ENCODE measurements around the gene MBD3L4. TPM values are rescaled to one million over a fixed set of nuclear protein-coding genes. Genes with fewer than 3 reads are reported as not detected.
"Not testable (repeated sequence)": the region's sequence is repeated elsewhere in the genome, so short reads cannot be mapped to it uniquely, and the experiment has no call there.

The MBD3L4 gene
- total RNA-seq, 1 donor: not detected

DNA sequence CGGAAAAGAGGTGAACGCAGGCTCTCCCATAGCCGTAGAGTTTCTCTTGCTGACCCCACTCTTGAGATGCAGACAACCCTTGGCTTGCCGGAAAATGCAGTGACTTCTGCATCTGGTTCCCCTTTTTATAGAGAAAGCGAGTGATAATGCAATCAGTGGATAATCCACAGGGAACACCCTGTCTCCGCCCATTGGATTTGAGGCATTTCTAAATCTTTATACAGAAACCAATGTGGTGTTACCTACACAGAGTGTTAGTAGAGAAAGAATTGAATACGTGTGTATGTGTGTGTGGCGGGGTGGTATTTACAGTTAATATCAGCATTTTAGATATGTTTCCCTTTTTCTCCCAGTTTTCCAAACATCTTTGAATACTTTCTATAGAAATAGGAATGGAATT is 18.6 kb upstream of the MBD3L4 start, which contains the start of gene MBD3L3:
Gene MBD3L3, minus strand, starts transcription at position 101 of the 400 bp plus-strand sequence. Its CDS starts 71 bp downstream, at position 30.
- not testable (repeated sequence) for H3K27me3 ChIP-seq (ENCODE audit: insufficient read depth, low read length); H3K4me3 ChIP-seq (ENCODE audit: low read length); H3K9me3 ChIP-seq (ENCODE audit: low read depth, low read length); H3K4me1 ChIP-seq (ENCODE audit: insufficient read depth, low read length)

DNA sequence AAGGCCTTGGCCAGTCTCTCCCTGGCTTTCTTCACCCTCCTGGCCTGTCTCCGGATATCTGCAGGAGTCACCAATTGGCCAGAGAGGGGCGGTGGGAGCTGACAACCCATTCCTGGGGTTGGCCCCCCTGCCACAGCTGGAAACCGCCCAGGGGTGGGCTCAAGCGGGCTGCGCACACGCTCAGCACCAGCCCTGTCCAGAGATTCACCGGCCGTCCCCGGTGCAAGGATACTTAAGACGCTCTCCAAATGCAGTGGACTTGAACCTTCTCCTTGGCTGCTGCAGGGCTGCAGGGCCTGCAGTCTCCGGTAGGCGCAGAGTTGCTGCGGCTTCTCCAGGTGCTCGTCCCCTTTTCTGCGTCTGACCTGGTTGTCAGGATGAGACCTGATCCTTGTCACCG is 16.4 kb upstream of the MBD3L4 start:
- H3K4me3 ChIP-seq (ENCODE audit: low read length); H3K9me3 ChIP-seq (ENCODE audit: low read depth, low read length); H3K4me1 ChIP-seq (ENCODE audit: insufficient read depth, low read length); H3K27me3 ChIP-seq (ENCODE audit: insufficient read depth, low read length): not testable (repeated sequence)

DNA sequence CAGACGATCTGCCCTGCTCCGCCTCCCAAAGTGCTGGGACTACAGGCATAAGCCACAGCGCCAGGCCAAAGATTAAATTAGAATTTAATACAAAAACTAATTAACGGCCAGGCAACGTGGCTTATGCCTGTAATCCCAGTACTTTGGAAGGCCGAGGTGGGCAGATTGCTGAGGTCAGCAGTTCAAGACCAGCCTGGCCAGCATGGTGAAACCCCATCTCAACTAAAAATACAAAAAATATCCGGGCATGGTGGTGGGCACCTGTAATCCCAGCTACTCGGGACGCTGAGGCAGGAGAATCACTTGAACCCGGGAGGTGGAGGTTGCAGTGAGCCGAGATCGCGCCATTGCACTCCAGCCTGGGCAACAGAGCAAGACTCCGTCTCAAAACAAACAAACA is 15.7 kb upstream of the MBD3L4 start:
- H3K4me3 ChIP-seq (ENCODE audit: low read length); H3K4me1 ChIP-seq (ENCODE audit: insufficient read depth, low read length); H3K27me3 ChIP-seq (ENCODE audit: insufficient read depth, low read length); H3K9me3 ChIP-seq (ENCODE audit: low read depth, low read length): not testable (repeated sequence)

DNA sequence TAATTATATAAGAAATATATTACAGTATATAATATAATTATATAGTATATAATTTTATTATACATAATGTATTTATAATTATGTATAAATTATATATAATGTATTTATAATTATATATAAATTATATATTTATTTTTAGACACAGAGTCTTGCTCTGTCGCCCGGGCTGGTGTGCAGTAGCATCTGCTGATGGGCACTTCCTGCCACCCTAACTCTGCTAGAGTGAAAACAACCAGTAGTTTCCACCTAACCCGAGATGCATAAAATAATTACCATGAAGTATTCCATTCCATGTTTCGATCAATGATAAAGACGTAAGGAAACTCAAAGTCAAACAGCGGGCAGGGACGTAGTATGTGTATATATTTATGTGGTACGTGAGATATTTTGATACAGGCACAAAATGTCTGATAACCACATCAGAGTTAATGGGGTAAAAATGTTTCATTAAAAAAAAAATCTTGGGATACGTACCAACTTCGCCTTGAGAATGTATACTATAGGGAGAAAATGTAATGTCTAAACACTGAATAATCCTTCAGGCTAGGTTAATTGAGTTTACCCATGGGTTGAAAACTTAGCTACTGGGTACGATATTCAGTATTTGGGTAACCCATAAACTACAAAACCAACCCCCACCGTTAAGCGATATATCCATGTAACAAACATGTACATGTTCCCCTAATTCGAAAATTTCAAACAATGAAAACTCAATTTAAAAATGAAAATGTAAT is 14.8 kb upstream of the MBD3L4 start:
- H3K9me3 ChIP-seq (ENCODE audit: low read depth, low read length); H3K4me3 ChIP-seq (ENCODE audit: low read length); H3K4me1 ChIP-seq (ENCODE audit: insufficient read depth, low read length); H3K27me3 ChIP-seq (ENCODE audit: insufficient read depth, low read length): not testable (repeated sequence)

DNA sequence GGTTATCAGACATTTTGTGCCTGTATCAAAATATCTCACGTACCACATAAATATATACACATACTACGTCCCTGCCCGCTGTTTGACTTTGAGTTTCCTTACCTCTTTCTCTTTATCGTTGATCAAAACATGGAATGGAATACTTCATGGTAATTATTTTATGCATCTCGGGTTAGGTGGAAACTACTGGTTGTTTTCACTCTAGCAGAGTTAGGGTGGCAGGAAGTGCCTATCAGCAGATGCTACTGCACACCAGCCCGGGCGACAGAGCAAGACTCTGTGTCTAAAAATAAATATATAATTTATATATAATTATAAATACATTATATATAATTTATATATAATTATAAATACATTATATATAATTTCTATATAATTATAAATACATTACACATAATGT is 12.9 kb upstream of the MBD3L4 start:
- H3K27me3 ChIP-seq (ENCODE audit: insufficient read depth, low read length); H3K4me1 ChIP-seq (ENCODE audit: insufficient read depth, low read length); H3K4me3 ChIP-seq (ENCODE audit: low read length); H3K9me3 ChIP-seq (ENCODE audit: low read depth, low read length): not testable (repeated sequence)

DNA sequence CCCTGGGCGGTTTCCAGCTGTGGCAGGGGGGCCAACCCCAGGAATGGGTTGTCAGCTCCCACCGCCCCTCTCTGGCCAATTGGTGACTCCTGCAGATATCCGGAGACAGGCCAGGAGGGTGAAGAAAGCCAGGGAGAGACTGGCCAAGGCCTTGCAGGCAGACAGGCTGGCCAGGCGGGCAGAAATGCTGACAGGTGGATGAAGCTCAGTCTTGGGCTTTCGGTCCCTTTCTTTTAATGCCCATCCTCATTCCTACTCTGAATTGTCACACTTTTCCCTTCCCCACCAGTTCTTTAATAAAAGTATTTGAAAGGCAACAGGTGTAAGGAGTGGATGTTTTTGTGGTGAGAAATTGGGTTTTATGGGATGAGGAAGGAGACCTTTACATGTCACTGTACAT is 11.4 kb upstream of the MBD3L4 start:
- not testable (repeated sequence) for H3K9me3 ChIP-seq (ENCODE audit: low read depth, low read length); H3K4me1 ChIP-seq (ENCODE audit: insufficient read depth, low read length); H3K27me3 ChIP-seq (ENCODE audit: insufficient read depth, low read length); H3K4me3 ChIP-seq (ENCODE audit: low read length)

DNA sequence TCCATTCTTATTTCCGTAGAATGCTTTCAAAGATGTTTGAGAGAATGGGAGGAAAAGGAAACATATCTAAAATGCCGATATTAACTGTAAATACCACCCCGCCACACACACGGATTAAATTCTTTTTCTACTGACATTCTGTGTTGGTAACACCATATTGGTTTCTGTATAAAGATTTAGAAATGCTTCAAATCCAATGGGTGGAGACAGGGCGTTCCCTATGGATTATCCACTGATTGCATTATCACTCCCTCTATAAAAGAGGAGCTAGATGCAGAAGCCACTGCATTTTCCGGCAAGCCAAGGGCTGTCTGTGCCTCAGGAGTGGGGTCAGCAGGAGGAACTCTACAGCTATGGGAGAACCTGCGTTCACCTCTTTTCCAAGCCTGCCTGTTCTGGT is 9.0 kb upstream of the MBD3L4 start, which contains the start of gene MBD3L2:
Gene MBD3L2, plus strand, starts transcription at position 301 of the 400 bp plus-strand sequence. Its CDS starts 53 bp downstream, at position 354.
- not testable (repeated sequence) for H3K4me3 ChIP-seq (ENCODE audit: low read length); H3K27me3 ChIP-seq (ENCODE audit: insufficient read depth, low read length); H3K4me1 ChIP-seq (ENCODE audit: insufficient read depth, low read length); H3K9me3 ChIP-seq (ENCODE audit: low read depth, low read length)

DNA sequence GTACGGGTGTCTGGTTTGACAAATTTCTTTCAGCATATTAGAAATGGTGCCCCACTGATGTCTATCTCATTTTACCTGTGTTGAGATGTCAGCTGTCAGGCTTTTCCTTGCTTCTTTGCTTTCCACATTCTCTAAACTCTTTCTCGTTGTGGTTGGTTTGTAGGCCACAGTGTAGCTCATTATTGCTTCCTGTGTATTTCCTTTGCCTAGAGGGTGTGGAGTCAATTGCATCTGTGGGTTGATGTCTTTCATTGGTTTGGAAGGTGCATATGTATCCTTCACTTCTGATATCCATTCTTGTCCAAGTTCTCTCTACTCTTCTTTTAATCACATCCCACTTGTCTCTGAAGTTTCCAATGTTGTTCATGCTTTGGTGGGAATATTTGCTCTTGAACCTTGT is 1.6 kb upstream of the MBD3L4 start:
- not testable (repeated sequence) for H3K9me3 ChIP-seq (ENCODE audit: low read depth, low read length); H3K27me3 ChIP-seq (ENCODE audit: insufficient read depth, low read length); H3K4me3 ChIP-seq (ENCODE audit: low read length); H3K4me1 ChIP-seq (ENCODE audit: insufficient read depth, low read length)

DNA sequence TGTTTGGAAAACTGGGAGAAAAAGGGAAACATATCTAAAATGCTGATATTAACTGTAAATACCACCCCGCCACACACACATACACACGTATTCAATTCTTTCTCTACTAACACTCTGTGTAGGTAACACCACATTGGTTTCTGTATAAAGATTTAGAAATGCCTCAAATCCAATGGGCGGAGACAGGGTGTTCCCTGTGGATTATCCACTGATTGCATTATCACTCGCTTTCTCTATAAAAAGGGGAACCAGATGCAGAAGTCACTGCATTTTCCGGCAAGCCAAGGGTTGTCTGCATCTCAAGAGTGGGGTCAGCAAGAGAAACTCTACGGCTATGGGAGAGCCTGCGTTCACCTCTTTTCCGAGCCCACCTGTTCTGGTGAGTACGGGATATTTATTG is 9.7 kb downstream of the MBD3L4 start, which contains the start of gene MBD3L5:
Gene MBD3L5, plus strand, starts transcription at position 301 of the 400 bp plus-strand sequence. Its CDS starts 34 bp downstream, at position 335.
- H3K4me3 ChIP-seq (ENCODE audit: low read length); H3K9me3 ChIP-seq (ENCODE audit: low read depth, low read length); H3K27me3 ChIP-seq (ENCODE audit: insufficient read depth, low read length): not testable (repeated sequence)

DNA sequence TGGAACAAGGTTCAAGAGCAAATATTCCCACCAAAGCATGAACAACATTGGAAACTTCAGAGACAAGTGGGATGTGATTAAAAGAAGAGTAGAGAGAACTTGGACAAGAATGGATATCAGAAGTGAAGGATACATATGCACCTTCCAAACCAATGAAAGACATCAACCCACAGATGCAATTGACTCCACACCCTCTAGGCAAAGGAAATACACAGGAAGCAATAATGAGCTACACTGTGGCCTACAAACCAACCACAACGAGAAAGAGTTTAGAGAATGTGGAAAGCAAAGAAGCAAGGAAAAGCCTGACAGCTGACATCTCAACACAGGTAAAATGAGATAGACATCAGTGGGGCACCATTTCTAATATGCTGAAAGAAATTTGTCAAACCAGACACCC is 11.2 kb downstream of the MBD3L4 start:
- not testable (repeated sequence) for H3K9me3 ChIP-seq (ENCODE audit: low read depth, low read length); H3K27me3 ChIP-seq (ENCODE audit: insufficient read depth, low read length); H3K4me1 ChIP-seq (ENCODE audit: insufficient read depth, low read length); H3K4me3 ChIP-seq (ENCODE audit: low read length)

More for the DNA sequence above, 9.7 kb downstream of the MBD3L4 start, which contains the start of gene MBD3L5:
- not testable (repeated sequence) for H3K4me1 ChIP-seq (ENCODE audit: insufficient read depth, low read length)

DNA sequence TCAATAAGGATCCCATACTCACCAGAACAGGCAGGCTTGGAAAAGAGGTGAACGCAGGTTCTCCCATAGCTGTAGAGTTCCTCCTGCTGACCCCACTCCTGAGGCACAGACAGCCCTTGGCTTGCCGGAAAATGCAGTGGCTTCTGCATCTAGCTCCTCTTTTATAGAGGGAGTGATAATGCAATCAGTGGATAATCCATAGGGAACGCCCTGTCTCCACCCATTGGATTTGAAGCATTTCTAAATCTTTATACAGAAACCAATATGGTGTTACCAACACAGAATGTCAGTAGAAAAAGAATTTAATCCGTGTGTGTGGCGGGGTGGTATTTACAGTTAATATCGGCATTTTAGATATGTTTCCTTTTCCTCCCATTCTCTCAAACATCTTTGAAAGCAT is 18.6 kb downstream of the MBD3L4 start, which contains the start of gene MBD3L2B:
Gene MBD3L2B, minus strand, starts transcription at position 101 of the 400 bp plus-strand sequence. Its CDS starts 34 bp downstream, at position 67.
- not testable (repeated sequence) for H3K27me3 ChIP-seq (ENCODE audit: insufficient read depth, low read length); H3K4me1 ChIP-seq (ENCODE audit: insufficient read depth, low read length); H3K9me3 ChIP-seq (ENCODE audit: low read depth, low read length); H3K4me3 ChIP-seq (ENCODE audit: low read length)

DNA sequence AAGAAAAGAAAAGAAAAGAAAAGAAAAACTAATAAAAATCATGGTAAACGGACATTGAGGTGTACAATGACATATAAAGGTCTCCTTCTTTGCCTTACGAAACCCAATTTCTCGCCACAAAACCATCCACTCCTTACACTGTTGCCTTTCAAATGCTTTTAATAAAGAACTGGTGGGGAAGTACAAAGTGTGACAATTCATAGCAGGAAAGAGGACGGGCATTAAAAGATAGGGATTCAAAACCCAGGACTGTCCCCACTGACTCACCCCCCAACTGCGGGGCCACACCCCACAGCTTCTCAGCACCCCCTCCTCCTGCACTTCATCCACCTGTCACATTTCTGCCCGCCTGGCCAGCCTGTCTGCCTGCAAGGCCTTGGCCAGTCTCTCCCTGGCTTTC is 21.2 kb downstream of the MBD3L4 start:
- H3K9me3 ChIP-seq (ENCODE audit: low read depth, low read length): no peaks in the 10 kb centered on the region
- no peak overlapping the region for H3K4me3 ChIP-seq (ENCODE audit: low read length)
- H3K4me1 ChIP-seq (ENCODE audit: insufficient read depth, low read length): no peaks in the 10 kb centered on the region
- H3K27me3 ChIP-seq (ENCODE audit: insufficient read depth, low read length): no peaks in the 10 kb centered on the region

DNA sequence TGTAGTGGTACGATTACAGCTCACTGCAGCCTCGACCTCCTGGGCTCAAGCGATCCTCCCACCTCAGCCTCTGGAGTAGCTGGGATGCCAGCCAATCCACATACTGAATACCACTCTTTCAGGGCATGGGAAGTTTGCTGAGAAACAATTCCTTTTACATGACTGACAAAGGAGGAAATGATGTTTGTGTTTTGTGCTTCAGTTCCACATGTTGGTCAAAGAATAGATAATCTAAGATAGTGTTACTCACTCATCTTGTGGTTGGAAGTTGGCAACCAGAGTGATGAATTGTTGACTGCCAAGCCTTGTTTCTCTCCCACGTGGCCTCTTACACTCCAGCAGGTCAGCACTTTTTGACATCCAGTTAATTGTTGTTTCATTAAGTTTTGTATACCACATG is 26.3 kb downstream of the MBD3L4 start:
- Histone ChIP-seq H3K9me3 (ENCODE audit: low read depth, low read length) (no peaks in the 10 kb centered on the region), H3K27me3 (ENCODE audit: insufficient read depth, low read length) (no peaks in the 10 kb centered on the region), H3K4me1 (ENCODE audit: insufficient read depth, low read length) (peaks cover 12% of the 10 kb centered on the region), H3K4me3 (ENCODE audit: low read length) (no peak overlapping the region)

DNA sequence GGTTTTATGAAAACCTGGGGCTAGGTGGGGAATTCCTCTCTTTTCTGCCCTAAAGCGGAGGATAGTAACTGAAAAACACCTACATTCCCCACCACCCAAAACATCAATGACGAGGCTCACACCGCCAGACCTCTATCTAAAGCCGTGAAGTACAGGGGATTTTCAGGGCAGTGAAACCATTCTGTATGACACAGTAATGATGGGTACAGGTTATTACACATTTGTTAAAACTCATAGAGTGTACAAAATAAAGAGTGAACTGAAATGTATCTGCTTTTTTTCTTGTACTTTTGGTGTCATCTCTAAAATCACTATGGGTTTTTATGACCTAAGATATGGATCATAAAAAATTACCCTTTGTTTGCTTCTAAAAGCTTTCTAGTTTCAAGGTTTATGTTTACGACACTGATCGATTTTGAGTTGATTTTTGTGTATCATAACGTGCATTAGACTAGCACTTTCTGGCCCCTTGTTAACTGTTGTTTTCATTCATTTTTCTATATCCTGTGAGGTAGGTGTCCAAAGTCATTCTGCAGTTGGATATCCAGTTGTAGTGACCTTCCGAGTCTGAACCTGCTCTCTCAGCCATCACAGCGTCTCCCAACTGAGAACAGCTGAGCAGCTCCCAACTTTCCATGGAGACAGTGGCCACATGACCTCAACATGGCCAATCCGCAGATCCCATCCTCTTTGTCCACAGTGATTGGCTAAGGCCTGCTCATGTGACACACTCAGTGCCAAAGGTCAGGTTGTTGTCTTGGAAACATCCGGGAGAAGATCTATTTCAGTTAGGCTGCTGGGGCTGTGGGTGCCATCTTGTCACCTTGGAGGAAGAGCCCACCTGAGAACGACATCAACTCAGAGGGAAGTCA is 29.0 kb downstream of the MBD3L4 start:
- peaks cover 18% of the 10 kb centered on the region for H3K4me1 ChIP-seq (ENCODE audit: insufficient read depth, low read length)
- no peaks in the 10 kb centered on the region for H3K9me3 ChIP-seq (ENCODE audit: low read depth, low read length)
- no peak overlapping the region for H3K4me3 ChIP-seq (ENCODE audit: low read length)
- no peaks in the 10 kb centered on the region for H3K27me3 ChIP-seq (ENCODE audit: insufficient read depth, low read length)

DNA sequence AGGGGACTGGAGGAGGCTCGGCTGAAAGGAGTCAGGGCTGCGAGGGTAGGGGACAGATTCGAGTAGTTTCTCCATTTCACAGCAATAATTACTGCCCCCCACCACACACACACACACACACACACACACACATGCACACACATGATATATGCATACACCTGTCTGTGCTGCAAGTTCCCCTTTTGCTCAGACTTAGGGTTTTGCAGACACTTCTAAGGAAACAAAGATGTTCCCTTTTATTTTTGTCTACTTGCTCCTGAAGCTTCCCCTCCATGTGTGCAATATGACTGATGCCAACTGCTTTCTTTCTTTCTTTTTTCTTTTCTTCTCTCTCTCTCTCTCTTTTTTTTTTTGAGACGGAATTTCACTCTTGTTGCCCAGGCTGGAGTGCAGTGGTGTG is 32.1 kb downstream of the MBD3L4 start:
- Histone ChIP-seq H3K9me3 (ENCODE audit: low read depth, low read length) (no peaks in the 10 kb centered on the region), H3K27me3 (ENCODE audit: insufficient read depth, low read length) (no peaks in the 10 kb centered on the region), H3K4me1 (ENCODE audit: insufficient read depth, low read length) (peaks cover 18% of the 10 kb centered on the region), H3K4me3 (ENCODE audit: low read length) (no peak overlapping the region)

All from mononuclear cell (primary cell).